Measurements from ENCODE around the gene PCED1B. TPM values are rescaled to one million over a fixed set of nuclear protein-coding genes. Genes with fewer than 3 reads are reported as not detected.

The PCED1B gene
- total RNA-seq, 1 experiment from 2014 or later = 6.6 TPM

DNA sequence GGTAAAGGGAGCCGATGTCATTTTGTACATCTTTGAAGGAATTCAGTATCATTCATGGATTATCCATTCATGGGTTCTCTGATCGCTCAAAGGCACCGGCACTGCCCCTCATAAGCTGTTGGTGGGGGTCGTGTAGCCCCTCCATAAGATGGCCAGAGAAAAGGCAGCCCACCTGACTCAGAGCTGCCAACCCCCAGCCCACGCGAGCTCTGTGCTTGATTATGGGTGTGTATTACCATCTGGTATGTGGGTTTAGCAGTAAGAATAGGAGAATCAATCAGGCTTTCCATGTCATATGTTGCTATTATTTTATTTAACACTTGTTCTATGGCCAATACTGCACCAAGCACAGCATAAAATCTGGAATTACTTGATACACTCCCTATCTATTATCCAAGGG is 32.4 kb downstream of the PCED1B start (continued):
- TF ChIP-seq, protein P1, sequence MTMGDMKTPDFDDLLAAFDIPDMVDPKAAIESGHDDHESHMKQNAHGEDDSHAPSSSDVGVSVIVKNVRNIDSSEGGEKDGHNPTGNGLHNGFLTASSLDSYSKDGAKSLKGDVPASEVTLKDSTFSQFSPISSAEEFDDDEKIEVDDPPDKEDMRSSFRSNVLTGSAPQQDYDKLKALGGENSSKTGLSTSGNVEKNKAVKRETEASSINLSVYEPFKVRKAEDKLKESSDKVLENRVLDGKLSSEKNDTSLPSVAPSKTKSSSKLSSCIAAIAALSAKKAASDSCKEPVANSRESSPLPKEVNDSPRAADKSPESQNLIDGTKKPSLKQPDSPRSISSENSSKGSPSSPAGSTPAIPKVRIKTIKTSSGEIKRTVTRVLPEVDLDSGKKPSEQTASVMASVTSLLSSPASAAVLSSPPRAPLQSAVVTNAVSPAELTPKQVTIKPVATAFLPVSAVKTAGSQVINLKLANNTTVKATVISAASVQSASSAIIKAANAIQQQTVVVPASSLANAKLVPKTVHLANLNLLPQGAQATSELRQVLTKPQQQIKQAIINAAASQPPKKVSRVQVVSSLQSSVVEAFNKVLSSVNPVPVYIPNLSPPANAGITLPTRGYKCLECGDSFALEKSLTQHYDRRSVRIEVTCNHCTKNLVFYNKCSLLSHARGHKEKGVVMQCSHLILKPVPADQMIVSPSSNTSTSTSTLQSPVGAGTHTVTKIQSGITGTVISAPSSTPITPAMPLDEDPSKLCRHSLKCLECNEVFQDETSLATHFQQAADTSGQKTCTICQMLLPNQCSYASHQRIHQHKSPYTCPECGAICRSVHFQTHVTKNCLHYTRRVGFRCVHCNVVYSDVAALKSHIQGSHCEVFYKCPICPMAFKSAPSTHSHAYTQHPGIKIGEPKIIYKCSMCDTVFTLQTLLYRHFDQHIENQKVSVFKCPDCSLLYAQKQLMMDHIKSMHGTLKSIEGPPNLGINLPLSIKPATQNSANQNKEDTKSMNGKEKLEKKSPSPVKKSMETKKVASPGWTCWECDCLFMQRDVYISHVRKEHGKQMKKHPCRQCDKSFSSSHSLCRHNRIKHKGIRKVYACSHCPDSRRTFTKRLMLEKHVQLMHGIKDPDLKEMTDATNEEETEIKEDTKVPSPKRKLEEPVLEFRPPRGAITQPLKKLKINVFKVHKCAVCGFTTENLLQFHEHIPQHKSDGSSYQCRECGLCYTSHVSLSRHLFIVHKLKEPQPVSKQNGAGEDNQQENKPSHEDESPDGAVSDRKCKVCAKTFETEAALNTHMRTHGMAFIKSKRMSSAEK (CRISPR knock-in tag; IDR thresholded peaks at IDR 0.05; ENCODE audit: borderline replicate concordance) = no peak
- TF ChIP-seq SMAD3 (CRISPR knock-in tag; IDR thresholded peaks at IDR 0.05; ENCODE audit: borderline replicate concordance) (no peak), NR3C1 (CRISPR knock-in tag; conservative IDR thresholded peaks at IDR 0.05; ENCODE audit: low read depth) (no peak), SOX15 (CRISPR knock-in tag; IDR thresholded peaks at IDR 0.05) (no peak), PRRX2 (CRISPR knock-in tag; IDR thresholded peaks at IDR 0.05) (no peak)
- TF ChIP-seq, protein P2, sequence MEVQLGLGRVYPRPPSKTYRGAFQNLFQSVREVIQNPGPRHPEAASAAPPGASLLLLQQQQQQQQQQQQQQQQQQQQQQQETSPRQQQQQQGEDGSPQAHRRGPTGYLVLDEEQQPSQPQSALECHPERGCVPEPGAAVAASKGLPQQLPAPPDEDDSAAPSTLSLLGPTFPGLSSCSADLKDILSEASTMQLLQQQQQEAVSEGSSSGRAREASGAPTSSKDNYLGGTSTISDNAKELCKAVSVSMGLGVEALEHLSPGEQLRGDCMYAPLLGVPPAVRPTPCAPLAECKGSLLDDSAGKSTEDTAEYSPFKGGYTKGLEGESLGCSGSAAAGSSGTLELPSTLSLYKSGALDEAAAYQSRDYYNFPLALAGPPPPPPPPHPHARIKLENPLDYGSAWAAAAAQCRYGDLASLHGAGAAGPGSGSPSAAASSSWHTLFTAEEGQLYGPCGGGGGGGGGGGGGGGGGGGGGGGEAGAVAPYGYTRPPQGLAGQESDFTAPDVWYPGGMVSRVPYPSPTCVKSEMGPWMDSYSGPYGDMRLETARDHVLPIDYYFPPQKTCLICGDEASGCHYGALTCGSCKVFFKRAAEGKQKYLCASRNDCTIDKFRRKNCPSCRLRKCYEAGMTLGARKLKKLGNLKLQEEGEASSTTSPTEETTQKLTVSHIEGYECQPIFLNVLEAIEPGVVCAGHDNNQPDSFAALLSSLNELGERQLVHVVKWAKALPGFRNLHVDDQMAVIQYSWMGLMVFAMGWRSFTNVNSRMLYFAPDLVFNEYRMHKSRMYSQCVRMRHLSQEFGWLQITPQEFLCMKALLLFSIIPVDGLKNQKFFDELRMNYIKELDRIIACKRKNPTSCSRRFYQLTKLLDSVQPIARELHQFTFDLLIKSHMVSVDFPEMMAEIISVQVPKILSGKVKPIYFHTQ (CRISPR knock-in tag; IDR thresholded peaks at IDR 0.05) = no peak

DNA sequence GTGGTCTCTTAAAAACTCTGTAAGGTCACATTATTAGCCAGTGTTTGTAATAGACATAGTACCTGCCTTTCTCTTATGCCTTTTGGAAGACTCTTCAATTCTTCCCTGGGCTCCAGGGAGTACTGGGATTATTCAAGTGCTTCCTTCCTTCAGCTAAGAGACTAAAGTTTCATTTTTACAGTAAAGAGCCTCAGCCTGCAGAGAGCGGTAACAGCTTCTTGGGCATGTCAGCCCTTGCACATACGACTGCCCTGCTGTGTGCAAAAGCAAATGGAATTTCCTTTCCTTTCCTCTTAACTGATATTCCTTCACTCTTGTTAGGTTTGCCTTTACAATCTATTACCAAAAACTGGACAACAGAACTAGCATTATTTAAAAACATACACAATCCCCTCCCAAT is 33.3 kb downstream of the PCED1B start:
- ChIA-PET POLR2A (no interaction called here), CTCF (interaction anchor here (0.5 kb wide), 1 partner anchor 71 kb away, joined by 3 read pairs; no protein-coding TSS in a partner anchor)
- Mint-ChIP-seq H3K27ac (no peak overlapping the region), H3K27me3 (ENCODE audit: low read depth) (no peaks in the 10 kb centered on the region), H3K4me3 (no peak overlapping the region), H3K4me1 (no peaks in the 10 kb centered on the region), H3K36me3 (no peaks in the 10 kb centered on the region), H3K9me3 (no peaks in the 10 kb centered on the region)
- DNase-seq (ENCODE audit: low spot score) = no peak
- no peak for ATAC-seq
- TF ChIP-seq JUN (CRISPR knock-in tag; IDR thresholded peaks at IDR 0.05) (no peak), NR1H2 (CRISPR knock-in tag; IDR thresholded peaks at IDR 0.05) (no peak), ZNF121 (CRISPR knock-in tag; IDR thresholded peaks at IDR 0.05) (no peak), RELA (CRISPR knock-in tag; IDR thresholded peaks at IDR 0.05; ENCODE audit: borderline replicate concordance) (no peak), NR3C1 (CRISPR knock-in tag; conservative IDR thresholded peaks at IDR 0.05; ENCODE audit: low read depth) (no peak), ZNF317 (CRISPR knock-in tag; IDR thresholded peaks at IDR 0.05; ENCODE audit: borderline replicate concordance, low read depth) (no peak), FOXJ3 (CRISPR knock-in tag; IDR thresholded peaks at IDR 0.05; ENCODE audit: borderline replicate concordance) (no peak), IRF2 (CRISPR knock-in tag; IDR thresholded peaks at IDR 0.05; ENCODE audit: borderline replicate concordance, low read depth) (no peak), NFE2L1 (CRISPR knock-in tag; IDR thresholded peaks at IDR 0.05) (no peak), JAZF1 (CRISPR knock-in tag; IDR thresholded peaks at IDR 0.05) (no peak), ZNF232 (CRISPR knock-in tag; IDR thresholded peaks at IDR 0.05) (no peak), CREB1 (CRISPR knock-in tag; IDR thresholded peaks at IDR 0.05) (no peak), ZBTB21 (CRISPR knock-in tag; IDR thresholded peaks at IDR 0.05; ENCODE audit: borderline replicate concordance) (no peak), NFATC4 (CRISPR knock-in tag; IDR thresholded peaks at IDR 0.05) (no peak)
- TF ChIP-seq, protein P3, sequence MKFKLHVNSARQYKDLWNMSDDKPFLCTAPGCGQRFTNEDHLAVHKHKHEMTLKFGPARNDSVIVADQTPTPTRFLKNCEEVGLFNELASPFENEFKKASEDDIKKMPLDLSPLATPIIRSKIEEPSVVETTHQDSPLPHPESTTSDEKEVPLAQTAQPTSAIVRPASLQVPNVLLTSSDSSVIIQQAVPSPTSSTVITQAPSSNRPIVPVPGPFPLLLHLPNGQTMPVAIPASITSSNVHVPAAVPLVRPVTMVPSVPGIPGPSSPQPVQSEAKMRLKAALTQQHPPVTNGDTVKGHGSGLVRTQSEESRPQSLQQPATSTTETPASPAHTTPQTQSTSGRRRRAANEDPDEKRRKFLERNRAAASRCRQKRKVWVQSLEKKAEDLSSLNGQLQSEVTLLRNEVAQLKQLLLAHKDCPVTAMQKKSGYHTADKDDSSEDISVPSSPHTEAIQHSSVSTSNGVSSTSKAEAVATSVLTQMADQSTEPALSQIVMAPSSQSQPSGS (CRISPR knock-in tag; IDR thresholded peaks at IDR 0.05; ENCODE audit: borderline replicate concordance, low read depth) = no peak
- TF ChIP-seq, protein P4, sequence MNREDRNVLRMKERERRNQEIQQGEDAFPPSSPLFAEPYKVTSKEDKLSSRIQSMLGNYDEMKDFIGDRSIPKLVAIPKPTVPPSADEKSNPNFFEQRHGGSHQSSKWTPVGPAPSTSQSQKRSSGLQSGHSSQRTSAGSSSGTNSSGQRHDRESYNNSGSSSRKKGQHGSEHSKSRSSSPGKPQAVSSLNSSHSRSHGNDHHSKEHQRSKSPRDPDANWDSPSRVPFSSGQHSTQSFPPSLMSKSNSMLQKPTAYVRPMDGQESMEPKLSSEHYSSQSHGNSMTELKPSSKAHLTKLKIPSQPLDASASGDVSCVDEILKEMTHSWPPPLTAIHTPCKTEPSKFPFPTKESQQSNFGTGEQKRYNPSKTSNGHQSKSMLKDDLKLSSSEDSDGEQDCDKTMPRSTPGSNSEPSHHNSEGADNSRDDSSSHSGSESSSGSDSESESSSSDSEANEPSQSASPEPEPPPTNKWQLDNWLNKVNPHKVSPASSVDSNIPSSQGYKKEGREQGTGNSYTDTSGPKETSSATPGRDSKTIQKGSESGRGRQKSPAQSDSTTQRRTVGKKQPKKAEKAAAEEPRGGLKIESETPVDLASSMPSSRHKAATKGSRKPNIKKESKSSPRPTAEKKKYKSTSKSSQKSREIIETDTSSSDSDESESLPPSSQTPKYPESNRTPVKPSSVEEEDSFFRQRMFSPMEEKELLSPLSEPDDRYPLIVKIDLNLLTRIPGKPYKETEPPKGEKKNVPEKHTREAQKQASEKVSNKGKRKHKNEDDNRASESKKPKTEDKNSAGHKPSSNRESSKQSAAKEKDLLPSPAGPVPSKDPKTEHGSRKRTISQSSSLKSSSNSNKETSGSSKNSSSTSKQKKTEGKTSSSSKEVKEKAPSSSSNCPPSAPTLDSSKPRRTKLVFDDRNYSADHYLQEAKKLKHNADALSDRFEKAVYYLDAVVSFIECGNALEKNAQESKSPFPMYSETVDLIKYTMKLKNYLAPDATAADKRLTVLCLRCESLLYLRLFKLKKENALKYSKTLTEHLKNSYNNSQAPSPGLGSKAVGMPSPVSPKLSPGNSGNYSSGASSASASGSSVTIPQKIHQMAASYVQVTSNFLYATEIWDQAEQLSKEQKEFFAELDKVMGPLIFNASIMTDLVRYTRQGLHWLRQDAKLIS (CRISPR knock-in tag; IDR thresholded peaks at IDR 0.05; ENCODE audit: borderline replicate concordance) = no peak
- TF ChIP-seq, protein P5, sequence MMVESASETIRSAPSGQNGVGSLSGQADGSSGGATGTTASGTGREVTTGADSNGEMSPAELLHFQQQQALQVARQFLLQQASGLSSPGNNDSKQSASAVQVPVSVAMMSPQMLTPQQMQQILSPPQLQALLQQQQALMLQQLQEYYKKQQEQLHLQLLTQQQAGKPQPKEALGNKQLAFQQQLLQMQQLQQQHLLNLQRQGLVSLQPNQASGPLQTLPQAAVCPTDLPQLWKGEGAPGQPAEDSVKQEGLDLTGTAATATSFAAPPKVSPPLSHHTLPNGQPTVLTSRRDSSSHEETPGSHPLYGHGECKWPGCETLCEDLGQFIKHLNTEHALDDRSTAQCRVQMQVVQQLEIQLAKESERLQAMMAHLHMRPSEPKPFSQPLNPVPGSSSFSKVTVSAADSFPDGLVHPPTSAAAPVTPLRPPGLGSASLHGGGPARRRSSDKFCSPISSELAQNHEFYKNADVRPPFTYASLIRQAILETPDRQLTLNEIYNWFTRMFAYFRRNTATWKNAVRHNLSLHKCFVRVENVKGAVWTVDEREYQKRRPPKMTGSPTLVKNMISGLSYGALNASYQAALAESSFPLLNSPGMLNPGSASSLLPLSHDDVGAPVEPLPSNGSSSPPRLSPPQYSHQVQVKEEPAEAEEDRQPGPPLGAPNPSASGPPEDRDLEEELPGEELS (CRISPR knock-in tag; IDR thresholded peaks at IDR 0.05) = no peak

Data from WTC11 (cell line).